Measurements from ENCODE around the gene APBB2. TPM values are rescaled to one million over a fixed set of nuclear protein-coding genes. Genes with fewer than 3 reads are reported as not detected.
A peak's percentile ranks its signal among the peaks of the same experiment; 100 is the strongest.

APBB2 gene
- total and polyA plus RNA-seq, 8 donors = 42.5 to 94.8 (median 53.8) TPM

- Histone ChIP-seq H3K36me3 (peaks cover 0 to 4% of the 10 kb centered on the region in 2 donors), H3K4me3 (no peak overlapping the region), H3K4me1 (peaks cover 6 to 18% of the 10 kb centered on the region in 2 donors), H3K27ac (no peak overlapping the region), H3K27me3 (no peaks in the 10 kb centered on the region), H3K9me3 (no peaks in the 10 kb centered on the region)
- intact Hi-C loops (cut with DNase I) = no loop called here
- TF ChIP-seq, protein P1, sequence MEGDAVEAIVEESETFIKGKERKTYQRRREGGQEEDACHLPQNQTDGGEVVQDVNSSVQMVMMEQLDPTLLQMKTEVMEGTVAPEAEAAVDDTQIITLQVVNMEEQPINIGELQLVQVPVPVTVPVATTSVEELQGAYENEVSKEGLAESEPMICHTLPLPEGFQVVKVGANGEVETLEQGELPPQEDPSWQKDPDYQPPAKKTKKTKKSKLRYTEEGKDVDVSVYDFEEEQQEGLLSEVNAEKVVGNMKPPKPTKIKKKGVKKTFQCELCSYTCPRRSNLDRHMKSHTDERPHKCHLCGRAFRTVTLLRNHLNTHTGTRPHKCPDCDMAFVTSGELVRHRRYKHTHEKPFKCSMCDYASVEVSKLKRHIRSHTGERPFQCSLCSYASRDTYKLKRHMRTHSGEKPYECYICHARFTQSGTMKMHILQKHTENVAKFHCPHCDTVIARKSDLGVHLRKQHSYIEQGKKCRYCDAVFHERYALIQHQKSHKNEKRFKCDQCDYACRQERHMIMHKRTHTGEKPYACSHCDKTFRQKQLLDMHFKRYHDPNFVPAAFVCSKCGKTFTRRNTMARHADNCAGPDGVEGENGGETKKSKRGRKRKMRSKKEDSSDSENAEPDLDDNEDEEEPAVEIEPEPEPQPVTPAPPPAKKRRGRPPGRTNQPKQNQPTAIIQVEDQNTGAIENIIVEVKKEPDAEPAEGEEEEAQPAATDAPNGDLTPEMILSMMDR (IDR thresholded peaks at IDR 0.05) = peak; percentile 29 to 31
- peak in 1 of 4 donors; percentile 61 for DNase-seq
- peak; percentile 86 for ATAC-seq
These were observed 297.5 kb downstream of the APBB2 start for GRCh38 chr4:40916880-40917279.

- H3K36me3 ChIP-seq = peaks cover 0 to 4% of the 10 kb centered on the region in 2 donors
- TF ChIP-seq, protein P1 (IDR thresholded peaks at IDR 0.05) = no peak
- H3K9me3 ChIP-seq = no peaks in the 10 kb centered on the region
- intact Hi-C loops (cut with DNase I) = no loop called here
- H3K4me1 ChIP-seq = peaks cover 6 to 18% of the 10 kb centered on the region in 2 donors
- no peaks in the 10 kb centered on the region for H3K27me3 ChIP-seq
- H3K27ac ChIP-seq = no peak overlapping the region
- ATAC-seq (no peak), DNase-seq (no peak)
- H3K4me3 ChIP-seq = no peak overlapping the region
These were observed 298.2 kb downstream of the APBB2 start for GRCh38 chr4:40916218-40916555.

GRCh38 chr4:40915318-40916217 is 298.8 kb downstream of the APBB2 start:
- Histone ChIP-seq H3K36me3 (no peaks in the 10 kb centered on the region), H3K4me3 (no peak overlapping the region), H3K9me3 (no peaks in the 10 kb centered on the region), H3K4me1 (peaks cover 6 to 18% of the 10 kb centered on the region in 2 donors), H3K27ac (no peak overlapping the region), H3K27me3 (no peaks in the 10 kb centered on the region)
- intact Hi-C loops (cut with DNase I) = no loop called here
- ATAC-seq = no peak
- TF ChIP-seq, protein P1 (IDR thresholded peaks at IDR 0.05) = no peak
- no peak for DNase-seq

DNA sequence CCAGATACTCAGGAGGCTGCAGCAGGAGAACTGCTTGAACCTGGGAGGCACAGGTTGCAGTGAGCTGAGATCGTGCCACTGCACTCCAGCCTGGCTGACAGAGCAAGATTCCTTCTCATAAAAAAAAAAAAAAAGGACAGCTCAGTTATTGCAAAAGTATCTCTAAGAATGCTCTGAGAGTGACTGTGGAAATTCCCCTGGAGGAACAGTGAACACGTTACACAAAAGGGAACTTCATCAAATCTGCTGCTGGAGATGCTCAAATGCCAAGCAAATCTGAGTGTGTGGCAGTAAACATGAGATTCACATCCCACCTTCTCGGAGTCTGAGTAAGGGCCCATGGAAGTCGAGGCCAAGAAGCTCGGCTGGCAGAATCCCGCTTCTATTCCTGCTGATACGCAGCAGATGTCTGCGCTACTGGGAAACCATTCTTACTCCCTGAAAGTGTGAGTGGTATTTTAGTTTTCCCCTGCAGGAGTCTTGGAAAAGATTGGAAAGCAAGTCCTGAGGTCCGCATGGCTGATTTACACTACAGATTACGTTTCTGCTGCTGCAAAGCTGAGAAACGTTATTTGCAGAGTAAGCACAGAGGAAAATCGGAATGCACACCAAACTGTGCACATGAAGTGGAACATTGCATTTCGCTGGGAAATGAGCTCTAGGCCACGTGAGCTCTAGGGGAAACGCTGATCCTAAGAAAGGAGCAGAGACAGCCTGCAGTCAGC is 301.7 kb downstream of the APBB2 start:
- no peak overlapping the region for H3K27ac ChIP-seq
- no peaks in the 10 kb centered on the region for H3K9me3 ChIP-seq
- H3K4me1 ChIP-seq = peaks cover 0 to 3% of the 10 kb centered on the region in 2 donors
- TF ChIP-seq, protein P1 (IDR thresholded peaks at IDR 0.05) = no peak
- intact Hi-C loops (cut with DNase I) = no loop called here
- DNase-seq = no peak
- no peaks in the 10 kb centered on the region for H3K36me3 ChIP-seq
- H3K4me3 ChIP-seq = no peak overlapping the region
- ATAC-seq = no peak
- no peaks in the 10 kb centered on the region for H3K27me3 ChIP-seq

- DNase-seq = no peak
- no peaks in the 10 kb centered on the region for H3K4me1 ChIP-seq
- no peaks in the 10 kb centered on the region for H3K36me3 ChIP-seq
- H3K27me3 ChIP-seq = no peaks in the 10 kb centered on the region
- no peak overlapping the region for H3K27ac ChIP-seq
- intact Hi-C loops (cut with DNase I) = no loop called here
- H3K9me3 ChIP-seq = no peaks in the 10 kb centered on the region
- no peak overlapping the region for H3K4me3 ChIP-seq
- ATAC-seq = no peak
- TF ChIP-seq, protein P1 (IDR thresholded peaks at IDR 0.05) = no peak
These were observed 303.6 kb downstream of the APBB2 start for GRCh38 chr4:40910706-40911105.
